GM18505 (cell line): ENCODE results near the gene CIT.

Experiments used
- ATAC-seq: cut with Tn5 transposase; IDR thresholded peaks from one replicate; pipeline ENCODE4 v1.9.1; 2021; ENCODE audit not compliant: unreplicated experiment
- POLR2A ChIP-seq: IDR thresholded peaks from 4 replicates; pipeline ENCODE4 v1.6.1; 2011; ENCODE audit warnings: borderline replicate concordance; ENCODE audit not compliant: insufficient read depth, insufficient read length; ENCODE audit errors: extremely low read depth

The CIT gene

GRCh38 chr12:119705182-119705581 lies 171.9 kb downstream of the CIT start:
- no peak for TF ChIP-seq POLR2A
- ATAC-seq = no peak

- no peak for TF ChIP-seq POLR2A
- no peak for ATAC-seq
Measured at GRCh38 chr12:119704065-119704747, 172.9 kb downstream of the CIT start.

GRCh38 chr12:119700078-119700477 lies 177.0 kb downstream of the CIT start:
- TF ChIP-seq POLR2A = no peak
- ATAC-seq = no peak

DNA sequence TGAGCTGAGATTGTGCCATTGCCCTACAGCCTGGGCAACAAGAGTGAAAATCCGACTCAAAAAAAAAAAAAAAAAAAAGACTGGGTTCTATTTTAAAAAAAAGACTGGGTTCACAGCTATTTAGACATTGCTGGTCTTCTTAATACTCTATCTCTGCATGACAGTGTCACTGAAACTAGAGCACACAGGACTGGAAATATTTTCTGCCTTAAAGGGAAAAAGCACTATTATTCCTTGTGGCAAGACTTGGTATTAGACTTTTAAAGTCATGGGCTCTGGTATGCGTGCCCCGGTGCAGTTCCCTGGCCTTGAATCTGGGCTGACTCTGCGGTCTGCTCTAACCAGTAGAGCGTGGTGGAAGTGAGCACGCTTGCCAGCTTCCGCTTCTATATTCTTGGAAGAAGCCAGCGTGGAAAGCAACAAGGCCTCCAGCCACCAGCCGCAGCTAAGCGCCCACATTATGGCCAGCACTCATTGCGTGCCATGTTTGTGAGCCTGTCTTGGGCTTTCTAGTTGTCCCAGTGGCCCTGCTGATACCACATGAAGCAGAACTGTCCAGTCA lies 177.8 kb downstream of the CIT start:
- TF ChIP-seq POLR2A = no peak
- no peak for ATAC-seq

DNA sequence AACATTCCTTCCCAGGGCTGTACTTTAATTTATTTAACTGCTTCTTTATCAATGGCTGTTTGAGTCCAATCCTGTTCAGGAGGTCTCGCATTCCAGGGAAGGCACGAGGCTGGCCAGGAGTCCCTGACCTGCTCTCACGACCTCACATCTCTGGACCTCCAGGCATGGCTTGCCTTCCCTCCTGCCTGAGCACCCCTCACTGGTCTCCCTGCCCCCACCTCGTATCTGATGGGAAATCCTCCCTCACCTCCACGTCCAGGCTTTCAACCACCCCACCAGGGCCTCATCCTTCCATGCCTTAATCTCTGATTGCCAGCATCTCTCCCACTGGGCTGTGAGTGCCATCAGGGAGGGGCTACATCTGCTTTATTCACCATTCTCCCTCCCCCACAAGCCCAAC lies 180.2 kb downstream of the CIT start:
- no peak for ATAC-seq

DNA sequence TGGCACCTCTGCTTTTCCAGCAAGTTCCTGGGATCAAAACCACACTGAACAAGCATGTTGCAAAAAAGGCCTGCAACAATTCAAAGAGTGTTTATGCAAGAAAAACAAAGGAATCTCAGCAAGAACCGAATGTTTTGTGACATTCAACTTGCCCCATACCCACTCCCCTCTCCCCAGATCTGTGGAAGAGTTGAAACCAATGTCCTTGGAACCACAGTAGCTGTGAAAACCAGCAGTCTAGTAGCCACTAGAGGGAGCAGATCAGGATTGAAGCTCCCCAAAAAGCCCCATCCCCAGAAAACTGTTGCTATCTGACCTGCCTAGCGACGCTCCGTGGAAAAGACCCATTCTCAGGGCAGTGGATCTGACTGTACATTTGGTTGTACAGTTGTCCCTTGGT lies 182.1 kb downstream of the CIT start:
- no peak for ATAC-seq
- no peak for TF ChIP-seq POLR2A

More for the DNA sequence above, 180.2 kb downstream of the CIT start:
- no peak for TF ChIP-seq POLR2A

DNA sequence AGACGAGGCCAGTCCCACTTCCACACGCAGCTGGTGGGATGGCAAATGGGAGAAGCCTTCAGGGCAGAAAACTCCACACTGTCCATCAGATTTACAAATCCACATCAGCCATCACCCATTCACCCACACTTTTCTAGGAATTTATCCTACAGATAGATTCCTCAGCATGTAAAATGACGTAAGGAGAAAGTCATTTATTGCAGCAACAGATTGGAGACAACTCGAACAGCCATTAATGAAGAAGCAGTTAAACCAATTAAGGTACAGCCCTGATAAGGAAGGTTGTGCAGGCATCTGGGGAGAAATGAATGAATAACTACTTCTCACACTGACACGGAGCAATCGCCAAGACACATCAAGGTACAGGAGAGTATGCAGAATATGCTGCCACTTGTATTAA lies 183.0 kb downstream of the CIT start:
- no peak for TF ChIP-seq POLR2A
- ATAC-seq = no peak

DNA sequence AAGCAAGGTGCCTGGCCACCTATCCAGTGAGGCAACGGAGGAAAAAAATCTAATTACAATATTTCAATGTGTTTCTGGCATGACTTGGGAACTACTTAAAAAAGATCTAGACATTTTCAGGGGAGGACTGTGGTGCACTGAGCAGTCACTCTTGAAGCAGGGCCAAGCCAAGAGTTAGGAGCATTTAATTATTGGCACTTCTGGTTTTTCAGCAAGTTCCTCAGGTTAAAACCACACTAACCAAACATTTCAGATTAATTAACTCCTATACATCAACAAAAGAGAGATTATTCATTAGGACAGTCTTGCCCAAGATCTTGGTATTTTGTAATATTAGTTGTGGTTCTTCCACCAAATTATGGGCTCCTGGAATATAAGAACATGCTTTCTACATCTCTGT lies 183.6 kb downstream of the CIT start:
- TF ChIP-seq POLR2A = no peak
- ATAC-seq = no peak

DNA sequence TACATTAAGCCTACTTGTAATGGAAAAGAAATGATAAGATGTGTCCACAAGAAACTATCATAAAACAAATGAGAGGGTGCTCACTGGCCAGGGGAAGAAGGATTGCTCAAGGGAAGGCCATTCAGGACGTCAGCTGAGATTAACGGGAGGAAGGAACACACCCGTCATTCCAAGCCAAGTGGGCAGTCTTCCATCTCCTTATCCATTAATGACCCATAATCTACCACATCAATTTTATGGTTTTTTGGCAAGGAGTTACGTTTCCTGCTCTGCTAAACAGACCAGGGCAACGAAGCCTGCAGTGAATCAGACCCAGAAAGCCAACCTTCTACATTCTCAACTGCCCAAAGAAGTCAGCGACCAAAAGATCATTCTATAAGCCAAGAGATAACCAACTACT lies 184.1 kb downstream of the CIT start:
- TF ChIP-seq POLR2A = no peak
- ATAC-seq = no peak

DNA sequence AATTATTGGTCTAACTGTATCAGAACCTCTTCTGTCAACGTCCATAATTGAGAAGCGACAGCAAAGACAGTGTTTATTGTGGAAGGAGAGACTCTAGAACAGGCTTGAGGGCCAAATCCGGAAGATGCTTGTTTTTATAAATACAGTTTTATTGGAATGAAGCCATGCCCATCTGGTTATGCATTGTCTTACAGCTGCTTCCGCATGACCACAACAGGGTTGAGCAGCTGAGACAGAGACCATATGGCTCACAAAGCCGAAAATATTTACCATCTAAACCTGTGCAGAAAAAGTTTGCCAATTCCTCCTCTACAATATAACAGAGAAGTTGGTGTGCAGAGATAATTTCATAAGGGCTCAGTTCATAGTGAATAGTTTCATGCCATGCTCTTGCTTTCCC lies 184.7 kb downstream of the CIT start:
- no peak for ATAC-seq
- TF ChIP-seq POLR2A = no peak

- no peak for ATAC-seq
Measured at GRCh38 chr12:119691202-119691810, 185.8 kb downstream of the CIT start.

DNA sequence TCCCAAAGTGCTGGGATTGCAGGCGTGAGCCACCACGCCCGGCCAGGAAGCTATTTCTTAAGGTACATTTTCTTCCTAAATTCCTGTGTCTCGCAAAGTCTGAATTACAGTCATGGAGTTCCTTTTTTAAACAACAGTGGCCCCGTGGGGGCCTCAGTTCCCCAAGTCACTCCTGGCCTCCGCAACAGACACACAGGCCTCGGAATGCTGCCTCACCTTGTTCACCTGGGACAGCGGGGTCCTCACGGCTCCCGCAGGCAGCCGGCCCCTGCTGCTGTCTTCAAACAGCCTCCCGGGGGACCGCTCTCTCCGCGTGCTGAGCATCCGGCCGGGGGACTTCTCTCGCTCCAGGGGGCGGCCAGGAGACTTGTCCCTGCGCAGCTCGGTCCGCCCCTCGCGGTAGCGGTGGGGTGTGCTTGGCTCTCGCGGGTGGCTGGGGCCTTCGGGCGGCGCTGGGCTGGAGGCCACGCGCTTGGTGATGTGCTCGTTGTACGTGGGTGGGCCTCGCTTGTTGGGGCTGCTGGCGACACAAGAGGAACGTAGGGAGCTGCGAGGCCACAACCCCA lies 187.1 kb downstream of the CIT start:
- no peak for ATAC-seq
- TF ChIP-seq POLR2A = no peak

More at GRCh38 chr12:119691202-119691810, 185.8 kb downstream of the CIT start:
- no peak for TF ChIP-seq POLR2A

DNA sequence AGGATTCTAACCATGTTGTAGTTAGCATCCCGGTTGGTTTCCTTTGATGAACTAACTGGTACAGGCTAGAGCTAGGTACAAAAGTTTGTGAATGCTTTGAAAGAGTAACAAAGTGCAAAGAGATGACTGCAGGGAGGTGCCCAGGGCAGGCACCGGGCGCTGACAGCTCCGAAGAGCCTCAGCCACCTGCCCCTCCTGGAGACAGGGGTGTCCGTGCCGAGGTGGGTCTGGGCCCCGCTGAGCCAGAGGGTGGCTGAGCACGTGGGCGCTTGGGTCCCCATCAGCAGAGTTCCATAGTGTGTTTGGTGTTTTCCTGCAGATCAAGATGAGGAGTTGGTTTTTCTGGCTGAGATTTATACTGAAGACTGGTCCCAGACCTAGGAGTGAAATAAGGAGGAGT lies 189.2 kb downstream of the CIT start:
- no peak for TF ChIP-seq POLR2A
- no peak for ATAC-seq

DNA sequence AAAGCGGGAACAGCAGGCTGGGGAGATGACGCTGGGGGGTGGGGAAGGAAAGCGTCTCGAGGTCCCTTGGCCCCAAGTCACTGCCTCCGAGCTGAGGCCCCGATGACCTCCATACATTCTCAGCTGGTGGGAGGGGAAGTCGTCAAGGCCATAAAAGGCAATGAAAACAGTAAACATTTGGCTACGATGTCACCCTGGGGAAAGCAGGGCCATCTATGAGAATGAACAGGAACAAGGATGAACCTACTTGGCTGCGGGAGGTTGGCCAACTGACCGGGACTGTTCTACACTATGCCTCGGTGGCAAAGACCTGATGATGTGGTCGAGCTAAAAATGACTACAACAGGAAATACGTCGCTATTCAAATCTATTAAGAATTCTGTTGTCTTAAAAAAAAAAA lies 189.7 kb downstream of the CIT start:
- no peak for ATAC-seq
- TF ChIP-seq POLR2A = no peak
